ENCODE measurements around the gene KLHDC7A.

KLHDC7A gene

GRCh38 chr1:18444563-18444962 is 36.2 kb upstream of the KLHDC7A start:
- DNase-seq (ENCODE audit: low spot score) (no peak), ATAC-seq (ENCODE audit: low read depth) (no peak)
- TF ChIP-seq, protein P1, sequence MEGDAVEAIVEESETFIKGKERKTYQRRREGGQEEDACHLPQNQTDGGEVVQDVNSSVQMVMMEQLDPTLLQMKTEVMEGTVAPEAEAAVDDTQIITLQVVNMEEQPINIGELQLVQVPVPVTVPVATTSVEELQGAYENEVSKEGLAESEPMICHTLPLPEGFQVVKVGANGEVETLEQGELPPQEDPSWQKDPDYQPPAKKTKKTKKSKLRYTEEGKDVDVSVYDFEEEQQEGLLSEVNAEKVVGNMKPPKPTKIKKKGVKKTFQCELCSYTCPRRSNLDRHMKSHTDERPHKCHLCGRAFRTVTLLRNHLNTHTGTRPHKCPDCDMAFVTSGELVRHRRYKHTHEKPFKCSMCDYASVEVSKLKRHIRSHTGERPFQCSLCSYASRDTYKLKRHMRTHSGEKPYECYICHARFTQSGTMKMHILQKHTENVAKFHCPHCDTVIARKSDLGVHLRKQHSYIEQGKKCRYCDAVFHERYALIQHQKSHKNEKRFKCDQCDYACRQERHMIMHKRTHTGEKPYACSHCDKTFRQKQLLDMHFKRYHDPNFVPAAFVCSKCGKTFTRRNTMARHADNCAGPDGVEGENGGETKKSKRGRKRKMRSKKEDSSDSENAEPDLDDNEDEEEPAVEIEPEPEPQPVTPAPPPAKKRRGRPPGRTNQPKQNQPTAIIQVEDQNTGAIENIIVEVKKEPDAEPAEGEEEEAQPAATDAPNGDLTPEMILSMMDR (IDR thresholded peaks at IDR 0.05; ENCODE audit: poor library complexity, severe bottlenecking): no peak
- Histone ChIP-seq H3K27me3 (ENCODE audit: insufficient read depth, poor library complexity, severe bottlenecking) (peaks cover 13% of the 10 kb centered on the region), H3K27ac (ENCODE audit: poor library complexity, severe bottlenecking) (no peak overlapping the region), H3K4me3 (ENCODE audit: severe bottlenecking) (no peak overlapping the region), H3K4me1 (ENCODE audit: insufficient read depth, poor library complexity, severe bottlenecking) (no peaks in the 10 kb centered on the region), H3K36me3 (ENCODE audit: low read depth) (no peaks in the 10 kb centered on the region), H3K9me3 (ENCODE audit: severe bottlenecking) (no peaks in the 10 kb centered on the region)

- Histone ChIP-seq H3K27me3 (ENCODE audit: insufficient read depth, poor library complexity, severe bottlenecking) (peaks cover 7% of the 10 kb centered on the region), H3K4me1 (ENCODE audit: insufficient read depth, poor library complexity, severe bottlenecking) (no peaks in the 10 kb centered on the region), H3K36me3 (ENCODE audit: low read depth) (no peaks in the 10 kb centered on the region), H3K9me3 (ENCODE audit: severe bottlenecking) (no peaks in the 10 kb centered on the region), H3K27ac (ENCODE audit: poor library complexity, severe bottlenecking) (no peak overlapping the region), H3K4me3 (ENCODE audit: severe bottlenecking) (no peak overlapping the region)
- DNase-seq (ENCODE audit: low spot score) (no peak), ATAC-seq (ENCODE audit: low read depth) (no peak)
- TF ChIP-seq, protein P1 (IDR thresholded peaks at IDR 0.05; ENCODE audit: poor library complexity, severe bottlenecking): no peak
Measured at GRCh38 chr1:18446751-18447150, 34.0 kb upstream of the KLHDC7A start.

- H3K4me3 ChIP-seq (ENCODE audit: severe bottlenecking): no peak overlapping the region
- no peak overlapping the region for H3K27ac ChIP-seq (ENCODE audit: poor library complexity, severe bottlenecking)
- ATAC-seq (ENCODE audit: low read depth) (no peak), DNase-seq (ENCODE audit: low spot score) (no peak)
- H3K36me3 ChIP-seq (ENCODE audit: low read depth): no peaks in the 10 kb centered on the region
- H3K9me3 ChIP-seq (ENCODE audit: severe bottlenecking): no peaks in the 10 kb centered on the region
- H3K4me1 ChIP-seq (ENCODE audit: insufficient read depth, poor library complexity, severe bottlenecking): no peaks in the 10 kb centered on the region
- TF ChIP-seq, protein P1 (IDR thresholded peaks at IDR 0.05; ENCODE audit: poor library complexity, severe bottlenecking): no peak
- peaks cover 7% of the 10 kb centered on the region for H3K27me3 ChIP-seq (ENCODE audit: insufficient read depth, poor library complexity, severe bottlenecking)
Measured at GRCh38 chr1:18447509-18448220, 33.1 kb upstream of the KLHDC7A start.

GRCh38 chr1:18448889-18449288 is 31.8 kb upstream of the KLHDC7A start:
- TF ChIP-seq, protein P1 (IDR thresholded peaks at IDR 0.05; ENCODE audit: poor library complexity, severe bottlenecking): no peak
- no peaks in the 10 kb centered on the region for H3K9me3 ChIP-seq (ENCODE audit: severe bottlenecking)
- no peaks in the 10 kb centered on the region for H3K36me3 ChIP-seq (ENCODE audit: low read depth)
- no peak for DNase-seq (ENCODE audit: low spot score)
- H3K4me1 ChIP-seq (ENCODE audit: insufficient read depth, poor library complexity, severe bottlenecking): no peaks in the 10 kb centered on the region
- H3K4me3 ChIP-seq (ENCODE audit: severe bottlenecking): no peak overlapping the region
- peaks cover 7% of the 10 kb centered on the region for H3K27me3 ChIP-seq (ENCODE audit: insufficient read depth, poor library complexity, severe bottlenecking)
- H3K27ac ChIP-seq (ENCODE audit: poor library complexity, severe bottlenecking): no peak overlapping the region
- no peak for ATAC-seq (ENCODE audit: low read depth)

DNA sequence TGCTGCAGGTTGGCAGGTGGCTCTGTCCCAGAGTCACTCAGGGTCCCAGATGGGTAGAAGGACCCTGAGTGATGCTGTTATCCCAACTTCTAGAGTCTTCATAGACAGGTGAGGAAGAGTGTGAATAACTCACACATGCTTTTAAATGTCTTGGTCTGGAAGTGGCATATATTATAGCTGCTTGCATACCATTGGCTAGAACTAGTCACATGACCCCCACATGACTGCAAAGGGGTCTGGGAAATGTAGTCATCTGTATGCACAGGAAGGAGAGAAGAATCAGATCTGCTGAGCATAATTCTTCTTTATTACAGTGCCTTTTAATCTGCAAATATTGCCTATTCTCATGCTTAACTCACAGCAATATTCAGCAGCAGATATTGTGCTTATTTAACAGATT is 28.2 kb upstream of the KLHDC7A start:
- Histone ChIP-seq H3K4me3 (ENCODE audit: severe bottlenecking) (no peak overlapping the region), H3K36me3 (ENCODE audit: low read depth) (no peaks in the 10 kb centered on the region), H3K4me1 (ENCODE audit: insufficient read depth, poor library complexity, severe bottlenecking) (no peaks in the 10 kb centered on the region), H3K9me3 (ENCODE audit: severe bottlenecking) (no peaks in the 10 kb centered on the region), H3K27ac (ENCODE audit: poor library complexity, severe bottlenecking) (no peak overlapping the region), H3K27me3 (ENCODE audit: insufficient read depth, poor library complexity, severe bottlenecking) (peaks cover 8% of the 10 kb centered on the region)
- TF ChIP-seq, protein P1 (IDR thresholded peaks at IDR 0.05; ENCODE audit: poor library complexity, severe bottlenecking): no peak
- no peak for DNase-seq (ENCODE audit: low spot score)
- ATAC-seq (ENCODE audit: low read depth): 0 out of 3 replicates have a peak, but pooled peaks have one; percentile 27

Data from RWPE2 (cell line).